IMR-90 (cell line): Measurements from ENCODE around the gene KCNIP1. TPM values are rescaled to one million over a fixed set of nuclear protein-coding genes. Genes with fewer than 3 reads are reported as not detected.

Experiments used
- ATAC-seq: fragments of 200-7000 bp; cut with Tn5 transposase; 2 replicates; pipeline ENCODE4 v1.9.1; 2020; ENCODE audit warnings: low read depth, mild to moderate bottlenecking, moderate library complexity
- BruUV-seq: library from RNA; stranded (reverse); fragments of 400-500 nt; replicated peaks from 2 replicates; lab custom pipeline; 2021; lab: Mats Ljungman, UMichigan
- CTCF ChIA-PET: fragments of 300-600 bp; formaldehyde crosslinking; extraction: SDS; loops from one replicate; lab custom pipeline; 2021; ENCODE audit warnings: antibody characterized with exemption; lab: Yijun Ruan, JAX
- POLR2A ChIA-PET: fragments of 300-600 bp; sonication (Branson Sonifier 250); formaldehyde crosslinking; loops from one replicate; lab custom pipeline; 2022; ENCODE audit warnings: antibody characterized with exemption; ENCODE audit not compliant: unreplicated experiment; lab: Charles Lee
- DNase-seq: peaks from one replicate; pipeline ENCODE4 v3.0.0; 2013
- H2AFZ ChIP-seq: replicated peaks from 2 replicates; pipeline ENCODE3; 2013; ENCODE audit warnings: low read length, mild to moderate bottlenecking; ENCODE audit not compliant: poor library complexity
- H2AK5ac ChIP-seq: 2 replicates; pipeline ENCODE4 v1.6.1; 2013; ENCODE audit warnings: low read depth, low read length, inconsistent platforms
- H2AK9ac ChIP-seq: replicated peaks from 2 replicates; pipeline ENCODE3; 2013; ENCODE audit warnings: mild to moderate bottlenecking, low read depth, low read length, moderate library complexity; ENCODE audit not compliant: poor library complexity
- H2BK120ac ChIP-seq: 2 replicates; pipeline ENCODE4 v1.6.1; 2013; ENCODE audit warnings: low read depth, low read length, inconsistent platforms
- H2BK15ac ChIP-seq: 3 replicates; pipeline ENCODE4 v1.6.1; 2013; ENCODE audit warnings: low read depth, low read length, inconsistent platforms
- H2BK20ac ChIP-seq: 2 replicates; pipeline ENCODE4 v1.6.1; 2013; ENCODE audit warnings: low read depth, mild to moderate bottlenecking, inconsistent platforms, low read length, moderate library complexity
- H2BK5ac ChIP-seq: 2 replicates; pipeline ENCODE4 v1.6.1; 2013; ENCODE audit warnings: mild to moderate bottlenecking, low read depth, low read length, inconsistent platforms; ENCODE audit not compliant: poor library complexity, severe bottlenecking
- H3K14ac ChIP-seq: replicated peaks from 2 replicates; pipeline ENCODE4 v1.6.1; 2013; ENCODE audit warnings: low read depth, low read length, inconsistent platforms
- H3K18ac ChIP-seq: 2 replicates; pipeline ENCODE4 v1.6.1; 2013; ENCODE audit warnings: low read depth, low read length, control low read depth
- H3K23ac ChIP-seq: 2 replicates; pipeline ENCODE4 v1.6.1; 2013; ENCODE audit warnings: low read depth, low read length, inconsistent platforms
- H3K27ac ChIP-seq: 2 replicates; pipeline ENCODE4 v1.5.1; 2013; ENCODE audit warnings: mild to moderate bottlenecking, control low read depth, low read length; ENCODE audit not compliant: insufficient read depth
- H3K27me3 ChIP-seq: 2 replicates; pipeline ENCODE4 v1.6.1; 2013; ENCODE audit warnings: low read length; ENCODE audit not compliant: control insufficient read depth, insufficient read depth
- H3K36me3 ChIP-seq: 2 replicates; pipeline ENCODE4 v1.6.1; 2013; ENCODE audit warnings: low read length, mixed read lengths; ENCODE audit not compliant: control insufficient read depth, insufficient read depth
- H3K4ac ChIP-seq: 2 replicates; pipeline ENCODE4 v1.6.1; 2013; ENCODE audit warnings: low read depth, low read length, inconsistent platforms
- H3K4me1 ChIP-seq: 2 replicates; pipeline ENCODE4 v1.6.1; 2013; ENCODE audit warnings: low read length, mixed read lengths; ENCODE audit not compliant: control insufficient read depth, insufficient read depth
- H3K4me2 ChIP-seq: 2 replicates; pipeline ENCODE4 v1.6.1; 2013; ENCODE audit warnings: low read depth, mild to moderate bottlenecking, control low read depth, low read length, moderate library complexity
- H3K4me3 ChIP-seq: 2 replicates; pipeline ENCODE4 v1.5.1; 2013; ENCODE audit warnings: low read depth, mild to moderate bottlenecking, control low read depth, low read length, moderate library complexity; ENCODE audit not compliant: insufficient read depth
- H3K56ac ChIP-seq: 2 replicates; pipeline ENCODE4 v1.6.1; 2013; ENCODE audit warnings: low read length, inconsistent platforms; ENCODE audit not compliant: insufficient read depth; ENCODE audit errors: extremely low read depth
- H3K79me1 ChIP-seq, 2 experiments: 2 replicates each; pipeline ENCODE4 v1.6.1; 2013; ENCODE audit warnings: low read length in 2 of 2, inconsistent platforms in 1 of 2, low read depth in 1 of 2
- H3K9ac ChIP-seq: 2 replicates; pipeline ENCODE4 v1.6.1; 2013; ENCODE audit warnings: low read depth, low read length, control low read depth
- H3K9me1 ChIP-seq: 2 replicates; pipeline ENCODE4 v1.6.1; 2013; ENCODE audit warnings: low read length, inconsistent platforms; ENCODE audit not compliant: insufficient read depth
- H3K9me3 ChIP-seq: 2 replicates; pipeline ENCODE4 v1.6.1; 2013; ENCODE audit warnings: low read length; ENCODE audit not compliant: control insufficient read depth, insufficient read depth
- H4K20me1 ChIP-seq: 2 replicates; pipeline ENCODE4 v1.6.1; 2013; ENCODE audit warnings: low read length, inconsistent platforms; ENCODE audit not compliant: insufficient read depth
- H4K5ac ChIP-seq: 2 replicates; pipeline ENCODE4 v1.6.1; 2013; ENCODE audit warnings: mild to moderate bottlenecking, low read depth, low read length, control low read depth
- H4K8ac ChIP-seq, 2 experiments: 2 replicates each; pipeline ENCODE4 v1.6.1; 2013; ENCODE audit warnings: low read depth in 2 of 2, low read length in 2 of 2, control low read depth in 1 of 2, inconsistent platforms in 1 of 2
- H4K91ac ChIP-seq: 2 replicates; pipeline ENCODE4 v1.6.1; 2013; ENCODE audit warnings: low read depth, low read length, inconsistent platforms; ENCODE audit not compliant: insufficient read depth
- BHLHE40 ChIP-seq: fragments of 150-350 bp; IDR thresholded peaks from 2 replicates; pipeline ENCODE4 v1.6.1; 2016; ENCODE audit warnings: mild to moderate bottlenecking, low read depth, low read length
- CEBPB ChIP-seq: IDR thresholded peaks from 2 replicates; pipeline ENCODE4 v1.6.1; 2012; ENCODE audit warnings: low read depth, low read length, improper control_type of control experiment
- FOS ChIP-seq: fragments of 150-350 bp; IDR thresholded peaks from 2 replicates; pipeline ENCODE4 v1.6.1; 2016; ENCODE audit warnings: low read depth, low read length
- MAFK ChIP-seq: IDR thresholded peaks from 2 replicates; pipeline ENCODE4 v1.6.1; 2012; ENCODE audit warnings: low read depth, low read length, improper control_type of control experiment
- MAZ ChIP-seq: IDR thresholded peaks from 2 replicates; pipeline ENCODE4 v1.6.1; 2012; ENCODE audit warnings: low read depth, mild to moderate bottlenecking, low read length, improper control_type of control experiment, moderate library complexity, borderline replicate concordance
- MXI1 ChIP-seq: IDR thresholded peaks from 2 replicates; pipeline ENCODE4 v1.6.1; 2012; ENCODE audit warnings: low read depth, mild to moderate bottlenecking, low read length, moderate library complexity, borderline replicate concordance
- POLR2A ChIP-seq: IDR thresholded peaks from 2 replicates; pipeline ENCODE4 v1.6.1; 2012; ENCODE audit warnings: mild to moderate bottlenecking, low read depth, low read length
- RAD21 ChIP-seq: IDR thresholded peaks from 2 replicates; pipeline ENCODE4 v1.6.1; 2012; ENCODE audit warnings: low read length, improper control_type of control experiment
- RCOR1 ChIP-seq: IDR thresholded peaks from 2 replicates; pipeline ENCODE4 v1.6.1; 2012; ENCODE audit warnings: mild to moderate bottlenecking, low read length, improper control_type of control experiment; ENCODE audit not compliant: insufficient replicate concordance
- RFX5 ChIP-seq: IDR thresholded peaks from 2 replicates; pipeline ENCODE4 v1.8.0; 2012; ENCODE audit warnings: low read depth, mild to moderate bottlenecking, low read length, moderate library complexity
- USF2 ChIP-seq: fragments of 150-350 bp; IDR thresholded peaks from 2 replicates; pipeline ENCODE4 v1.6.1; 2017; ENCODE audit warnings: mild to moderate bottlenecking, antibody characterized with exemption, low read length, low read depth
- WGBS, 2 experiments: methylation state at CpG; one replicate each; pipeline versions ENCODE4 v1.1.5 to v1.1.7; 2013; ENCODE audit warnings: missing lambda C conversion rate in 2 of 2; ENCODE audit not compliant: insufficient read length in 1 of 2; ENCODE audit errors: extremely low coverage in 2 of 2; 5-methylcytosine and 5-hydroxymethylcytosine counted together
- dilution Hi-C: fragments of 300-500 bp; cut with HindIII; formaldehyde crosslinking; loops from one replicate; pipeline ENCODE4 v1.14.3; 2018; ENCODE audit warnings: low sequenced_read_pairs; ENCODE audit not compliant: unreplicated experiment
- in situ Hi-C: fragments of 300-500 bp; cut with MboI; formaldehyde crosslinking; loops from 3 replicates; pipeline ENCODE4 v1.14.3; 2019; ENCODE audit warnings: low sequenced_read_pairs, inconsistent platforms, mixed read lengths
- intact Hi-C: fragments of 100-400 bp; cut with micrococcal nuclease; formaldehyde crosslinking; loops from 2 replicates; pipeline ENCODE4 v1.10.0; 2022
- polyA plus RNA-seq, 3 experiments: library from polyadenylated mRNA; depleted of rRNA; stranded (reverse); fragments of >200 nt; gene quantifications; 2 replicates each; pipeline ENCODE4 v1.2.3, GENCODE V29; 2012; ENCODE audit warnings: low replicate concordance in 1 of 3
- total RNA-seq: library from RNA; depleted of rRNA; stranded (reverse); fragments of >200 nt; gene quantifications from 2 replicates; pipeline ENCODE4 v1.2.3, GENCODE V29; 2012
- TF ChIP-seq, protein P1 (sequence below): conservative IDR thresholded peaks from 2 replicates; pipeline ENCODE4 v1.5.1; 2012; ENCODE audit warnings: mild to moderate bottlenecking, low read depth, low read length, improper control_type of control experiment
- TF ChIP-seq, protein P2 (sequence below): fragments of 150-350 bp; IDR thresholded peaks from 2 replicates; pipeline ENCODE4 v1.6.1; 2016; ENCODE audit warnings: low read depth, mild to moderate bottlenecking, low read length, moderate library complexity, borderline replicate concordance

KCNIP1 gene
- total and polyA plus RNA-seq, 2 of the 4 experiments (the other 2 are of a cell fraction): not detected

DNA sequence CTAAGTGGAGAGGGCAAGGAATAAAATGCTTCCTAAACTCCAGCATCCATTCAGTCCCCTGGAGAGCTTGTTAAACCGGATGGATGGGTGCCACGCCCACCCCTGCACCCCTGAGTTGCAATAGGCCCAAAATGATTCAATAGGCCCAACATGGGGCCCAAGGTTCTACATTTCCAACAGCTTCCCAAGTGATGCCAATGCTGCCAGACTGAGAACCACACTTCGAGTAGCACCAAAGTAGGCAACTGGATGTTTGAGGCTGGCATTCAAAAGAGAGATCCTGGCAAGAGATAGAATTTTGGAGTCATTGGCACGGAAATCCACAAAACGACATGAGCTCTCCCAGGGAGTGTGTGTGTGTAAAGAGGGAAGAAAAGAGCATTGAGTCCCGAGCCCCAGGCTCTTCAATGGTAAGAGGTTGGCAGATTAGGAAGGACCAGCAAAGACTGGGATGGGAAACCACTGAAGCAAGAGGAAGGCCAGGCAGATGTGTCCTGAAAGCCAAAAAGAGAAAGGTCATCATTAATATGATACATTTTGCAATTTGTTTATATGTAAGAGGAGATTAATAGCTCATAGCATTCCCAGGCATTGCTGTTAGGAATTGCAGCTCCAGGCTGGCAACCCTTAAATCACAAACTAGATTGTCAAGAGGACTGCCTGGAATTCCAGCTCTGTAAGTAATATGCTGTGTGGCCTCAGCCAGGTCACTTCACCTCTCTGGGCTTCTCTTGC, 130.6 kb downstream of the KCNIP1 start (continued):
- no peak for TF ChIP-seq RAD21

- intact Hi-C loops (loop anchor here (5.0 to 10.0 kb wide), 2 partner anchors 569 to 707 kb away; no protein-coding TSS in a partner anchor), in situ Hi-C loops (no loop called here), dilution Hi-C loops (no loop called here)
- Histone ChIP-seq H3K9me3 (no peaks in the 10 kb centered on the region), H4K8ac (no peak overlapping the region), H2AK9ac (no peak overlapping the region), H4K20me1 (no peaks in the 10 kb centered on the region; the same call in 1 of the 2 replicates), H3K14ac (no peak overlapping the region), H3K4me2 (no peak overlapping the region), H3K79me1 (no peaks in the 10 kb centered on the region), H3K27me3 (no peaks in the 10 kb centered on the region; the same call in 1 of the 2 replicates), H3K36me3 (no peaks in the 10 kb centered on the region), H2AK5ac (no peak overlapping the region), H3K23ac (no peak overlapping the region), H3K4me1 (peaks cover 4% of the 10 kb centered on the region; the same call in 1 of the 2 replicates), H3K9me1 (no peaks in the 10 kb centered on the region), H2BK15ac (no peak overlapping the region), H2BK20ac (no peak overlapping the region), H3K27ac (no peak overlapping the region), H4K5ac (no peak overlapping the region), H4K91ac (no peak overlapping the region), H3K4ac (no peak overlapping the region), H3K4me3 (no peak overlapping the region), H3K56ac (no peak overlapping the region), H3K9ac (no peak overlapping the region), H2AFZ (no peak overlapping the region), H3K18ac (no peak overlapping the region), H2BK5ac (no peak overlapping the region), H2BK120ac (no peak overlapping the region)
- ATAC-seq (no peak), DNase-seq (no peak)
- BruUV-seq: no TSS peak
- CTCF ChIA-PET: no interaction called here
- WGBS, 2 experiments: 67% methylated on average over 1 of the region's 3 CpGs; no CpG with 5 or more reads in 1 of the 2 experiments
- POLR2A ChIA-PET: no interaction called here
- TF ChIP-seq RFX5: no peak
- TF ChIP-seq, protein P1, sequence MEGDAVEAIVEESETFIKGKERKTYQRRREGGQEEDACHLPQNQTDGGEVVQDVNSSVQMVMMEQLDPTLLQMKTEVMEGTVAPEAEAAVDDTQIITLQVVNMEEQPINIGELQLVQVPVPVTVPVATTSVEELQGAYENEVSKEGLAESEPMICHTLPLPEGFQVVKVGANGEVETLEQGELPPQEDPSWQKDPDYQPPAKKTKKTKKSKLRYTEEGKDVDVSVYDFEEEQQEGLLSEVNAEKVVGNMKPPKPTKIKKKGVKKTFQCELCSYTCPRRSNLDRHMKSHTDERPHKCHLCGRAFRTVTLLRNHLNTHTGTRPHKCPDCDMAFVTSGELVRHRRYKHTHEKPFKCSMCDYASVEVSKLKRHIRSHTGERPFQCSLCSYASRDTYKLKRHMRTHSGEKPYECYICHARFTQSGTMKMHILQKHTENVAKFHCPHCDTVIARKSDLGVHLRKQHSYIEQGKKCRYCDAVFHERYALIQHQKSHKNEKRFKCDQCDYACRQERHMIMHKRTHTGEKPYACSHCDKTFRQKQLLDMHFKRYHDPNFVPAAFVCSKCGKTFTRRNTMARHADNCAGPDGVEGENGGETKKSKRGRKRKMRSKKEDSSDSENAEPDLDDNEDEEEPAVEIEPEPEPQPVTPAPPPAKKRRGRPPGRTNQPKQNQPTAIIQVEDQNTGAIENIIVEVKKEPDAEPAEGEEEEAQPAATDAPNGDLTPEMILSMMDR: no peak
- no peak for TF ChIP-seq FOS
- no peak for TF ChIP-seq MAFK
- no peak for TF ChIP-seq USF2
- TF ChIP-seq MAZ: no peak
- TF ChIP-seq BHLHE40: no peak
- TF ChIP-seq, protein P2, sequence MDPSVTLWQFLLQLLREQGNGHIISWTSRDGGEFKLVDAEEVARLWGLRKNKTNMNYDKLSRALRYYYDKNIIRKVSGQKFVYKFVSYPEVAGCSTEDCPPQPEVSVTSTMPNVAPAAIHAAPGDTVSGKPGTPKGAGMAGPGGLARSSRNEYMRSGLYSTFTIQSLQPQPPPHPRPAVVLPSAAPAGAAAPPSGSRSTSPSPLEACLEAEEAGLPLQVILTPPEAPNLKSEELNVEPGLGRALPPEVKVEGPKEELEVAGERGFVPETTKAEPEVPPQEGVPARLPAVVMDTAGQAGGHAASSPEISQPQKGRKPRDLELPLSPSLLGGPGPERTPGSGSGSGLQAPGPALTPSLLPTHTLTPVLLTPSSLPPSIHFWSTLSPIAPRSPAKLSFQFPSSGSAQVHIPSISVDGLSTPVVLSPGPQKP: no peak
- no peak for TF ChIP-seq RCOR1
- no peak for TF ChIP-seq POLR2A
- TF ChIP-seq CEBPB: no peak
- TF ChIP-seq MXI1: no peak
- TF ChIP-seq RAD21: no peak
Observed at GRCh38 chr5:170635706-170636105, 131.9 kb downstream of the KCNIP1 start.
